Astrocyte (in vitro differentiated cells and primary cell): ENCODE measurements around the gene ARRB1.

Source experiments
- EZH2 ChIP-seq: IDR thresholded peaks from 2 replicates; pipeline ENCODE4 v1.6.1; 2012; ENCODE audit warnings: mild to moderate bottlenecking, low read length, inconsistent platforms; ENCODE audit not compliant: insufficient read depth
- TF ChIP-seq, protein P1 (sequence below): IDR thresholded peaks from 2 replicates; pipeline ENCODE4 v1.5.1; 2011; ENCODE audit warnings: low read depth, mild to moderate bottlenecking, inconsistent platforms, low read length, moderate library complexity; ENCODE audit not compliant: insufficient read depth

DNA sequence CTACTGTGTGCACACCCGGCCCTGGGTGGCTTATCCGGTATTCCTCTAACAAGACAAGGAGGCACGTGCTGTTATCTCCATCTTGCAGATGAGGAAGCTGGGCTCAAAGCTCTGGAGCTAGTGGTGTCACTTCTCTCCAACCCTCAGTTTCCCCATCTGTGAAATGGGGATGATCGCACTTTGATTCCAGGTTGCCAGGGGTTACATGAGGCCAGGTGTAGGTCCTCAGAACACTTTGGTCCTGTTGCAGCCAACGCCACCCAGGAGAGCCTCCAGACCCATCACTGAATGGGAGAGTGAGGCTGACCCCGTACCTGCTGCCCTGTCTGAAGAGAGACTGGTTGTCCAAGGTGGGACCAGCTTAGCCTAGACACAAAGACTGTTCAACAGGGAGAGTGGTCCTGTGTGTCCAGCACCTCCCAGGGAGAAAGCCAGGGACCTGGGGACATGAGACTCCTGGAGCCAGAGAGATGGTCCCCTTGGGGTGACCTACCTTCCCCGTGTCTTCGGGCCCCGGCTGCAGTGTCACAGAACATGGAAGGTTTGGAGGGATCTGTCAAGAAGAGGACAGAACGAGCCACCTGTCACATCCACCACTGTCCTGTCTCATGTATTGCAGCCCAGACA lies 69.9 kb downstream of the ARRB1 start:
- TF ChIP-seq, protein P1, sequence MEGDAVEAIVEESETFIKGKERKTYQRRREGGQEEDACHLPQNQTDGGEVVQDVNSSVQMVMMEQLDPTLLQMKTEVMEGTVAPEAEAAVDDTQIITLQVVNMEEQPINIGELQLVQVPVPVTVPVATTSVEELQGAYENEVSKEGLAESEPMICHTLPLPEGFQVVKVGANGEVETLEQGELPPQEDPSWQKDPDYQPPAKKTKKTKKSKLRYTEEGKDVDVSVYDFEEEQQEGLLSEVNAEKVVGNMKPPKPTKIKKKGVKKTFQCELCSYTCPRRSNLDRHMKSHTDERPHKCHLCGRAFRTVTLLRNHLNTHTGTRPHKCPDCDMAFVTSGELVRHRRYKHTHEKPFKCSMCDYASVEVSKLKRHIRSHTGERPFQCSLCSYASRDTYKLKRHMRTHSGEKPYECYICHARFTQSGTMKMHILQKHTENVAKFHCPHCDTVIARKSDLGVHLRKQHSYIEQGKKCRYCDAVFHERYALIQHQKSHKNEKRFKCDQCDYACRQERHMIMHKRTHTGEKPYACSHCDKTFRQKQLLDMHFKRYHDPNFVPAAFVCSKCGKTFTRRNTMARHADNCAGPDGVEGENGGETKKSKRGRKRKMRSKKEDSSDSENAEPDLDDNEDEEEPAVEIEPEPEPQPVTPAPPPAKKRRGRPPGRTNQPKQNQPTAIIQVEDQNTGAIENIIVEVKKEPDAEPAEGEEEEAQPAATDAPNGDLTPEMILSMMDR: no peak
- no peak for TF ChIP-seq EZH2
